CD4-positive, alpha-beta T cell treated with Interleukin-6 at 100 ng/mL for 8 hours (primary cell): ENCODE data around the gene KCNH1.

Experiments used
- DNase-seq: peaks from one replicate; pipeline ENCODE4 v3.0.0-alpha.2; 2020; ENCODE audit warnings: mixed read lengths, low spot score

Gene KCNH1

GRCh38 chr1:210918893-210919292, 215.1 kb downstream of the KCNH1 start:
- no peak for DNase-seq

GRCh38 chr1:210917560-210918169, 216.3 kb downstream of the KCNH1 start:
- no peak for DNase-seq

- no peak for DNase-seq
Observed at GRCh38 chr1:210916548-210916947, 217.4 kb downstream of the KCNH1 start.

- DNase-seq: no peak
Observed at GRCh38 chr1:210915890-210916507, 217.9 kb downstream of the KCNH1 start.

GRCh38 chr1:210912752-210913151, 221.2 kb downstream of the KCNH1 start:
- DNase-seq: no peak

- no peak for DNase-seq
Observed at GRCh38 chr1:210910020-210910575, 223.8 kb downstream of the KCNH1 start.

- DNase-seq: no peak
Observed at GRCh38 chr1:210908791-210909190, 225.2 kb downstream of the KCNH1 start.

GRCh38 chr1:210908257-210908656, 225.7 kb downstream of the KCNH1 start:
- DNase-seq: no peak

- DNase-seq: no peak
Observed at GRCh38 chr1:210907251-210907805, 226.6 kb downstream of the KCNH1 start.

- DNase-seq: no peak
Observed at GRCh38 chr1:210905944-210906453, 227.9 kb downstream of the KCNH1 start.

- no peak for DNase-seq
Observed at GRCh38 chr1:210905365-210905904, 228.5 kb downstream of the KCNH1 start.

GRCh38 chr1:210901981-210902770, 231.8 kb downstream of the KCNH1 start:
- DNase-seq: no peak

GRCh38 chr1:210900820-210901219, 233.1 kb downstream of the KCNH1 start:
- no peak for DNase-seq

GRCh38 chr1:210900079-210900478, 233.9 kb downstream of the KCNH1 start:
- no peak for DNase-seq

- no peak for DNase-seq
Observed at GRCh38 chr1:210899676-210900075, 234.3 kb downstream of the KCNH1 start.

GRCh38 chr1:210898473-210898872, 235.5 kb downstream of the KCNH1 start:
- no peak for DNase-seq

- DNase-seq: no peak
Observed at GRCh38 chr1:210883821-210884220, 250.1 kb downstream of the KCNH1 start.

- no peak for DNase-seq
Observed at GRCh38 chr1:210882414-210883221, 251.3 kb downstream of the KCNH1 start.

GRCh38 chr1:210878564-210878963, 255.4 kb downstream of the KCNH1 start:
- DNase-seq: no peak

- DNase-seq: no peak
Observed at GRCh38 chr1:210876275-210876674, 257.7 kb downstream of the KCNH1 start.

GRCh38 chr1:210866532-210866931, 267.4 kb downstream of the KCNH1 start:
- DNase-seq: no peak
